GM19468 (cell line): ENCODE results near the gene IMPDH1.

Experiments used
- ATAC-seq: cut with Tn5 transposase; IDR thresholded peaks from one replicate; pipeline ENCODE4 v1.9.1; 2021; ENCODE audit warnings: mild to moderate bottlenecking, moderate library complexity, moderate number of reproducible peaks; ENCODE audit not compliant: unreplicated experiment; ENCODE audit errors: extremely low read depth

IMPDH1 gene

DNA sequence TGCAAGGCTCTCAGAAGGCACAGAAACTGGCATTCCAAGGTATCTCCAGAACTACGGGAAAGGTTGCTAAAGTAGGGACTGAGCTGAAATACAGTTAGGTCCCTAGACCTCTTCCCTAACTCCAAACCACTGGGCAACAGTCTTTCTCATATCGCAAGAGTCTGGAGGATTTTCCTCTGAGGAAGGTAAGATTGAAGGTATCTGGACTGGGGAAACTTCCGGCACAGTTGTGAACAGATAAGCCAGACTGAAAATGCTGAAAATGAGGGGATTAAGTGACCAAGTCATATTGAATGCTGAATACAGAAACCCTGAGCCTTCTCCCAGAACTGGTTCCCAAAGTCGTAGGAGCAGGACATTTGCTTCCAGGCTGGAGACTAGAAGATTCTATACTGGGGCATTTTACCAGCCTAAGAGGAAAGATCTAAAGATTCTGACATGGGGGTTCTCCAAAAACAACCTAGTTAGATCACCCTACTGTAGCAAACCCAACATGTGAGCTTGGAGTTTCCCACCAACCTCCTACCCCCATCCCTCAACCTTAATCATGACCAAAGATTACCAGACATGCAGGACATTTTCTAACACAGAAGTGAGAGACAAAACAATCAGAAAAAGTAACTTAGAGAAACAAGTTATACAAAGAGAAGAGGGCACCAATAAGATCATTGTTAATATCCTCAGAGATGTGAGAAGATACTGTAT, 45.5 kb downstream of the IMPDH1 start:
- ATAC-seq: no peak

DNA sequence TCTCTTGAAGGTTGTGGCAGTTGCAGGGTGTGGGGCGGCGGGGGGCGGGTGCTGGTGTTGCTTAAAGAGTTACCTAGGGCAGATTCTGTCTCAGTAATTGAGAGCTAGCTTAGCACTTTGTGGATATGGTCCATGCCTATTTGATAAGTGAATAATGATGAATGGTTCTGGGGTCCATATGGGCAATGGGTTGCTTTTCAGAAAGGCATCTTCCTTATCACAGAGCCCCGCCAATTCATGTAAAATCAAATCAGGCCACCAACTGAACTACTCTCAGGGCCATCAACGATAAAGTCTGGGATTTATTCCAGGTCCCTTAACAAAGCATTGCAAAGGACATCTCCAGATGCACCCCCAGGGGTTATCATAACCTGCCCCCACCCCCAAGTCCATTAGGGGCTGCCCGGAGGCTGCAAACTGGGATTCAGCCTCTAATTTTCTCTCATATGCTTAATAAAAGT, 46.5 kb downstream of the IMPDH1 start:
- ATAC-seq: no peak

DNA sequence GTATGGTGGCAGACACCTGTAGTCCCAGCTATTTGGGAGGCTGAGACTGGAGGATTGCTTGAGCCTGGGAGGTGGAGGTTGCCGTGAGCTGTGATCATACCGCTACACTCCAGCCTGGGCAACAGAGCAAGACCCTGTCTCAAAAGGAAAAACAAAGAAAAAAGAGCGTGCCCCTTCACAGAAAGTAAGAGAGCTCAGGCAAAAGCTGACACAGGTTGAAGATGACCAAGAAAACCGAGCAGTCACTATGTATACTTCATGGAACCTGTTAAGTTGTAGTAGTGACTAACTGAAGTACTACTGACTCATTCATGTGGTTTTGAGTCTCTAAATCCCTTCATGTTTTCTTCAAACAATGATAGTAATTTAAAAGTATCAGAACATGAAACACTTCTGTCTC, 47.1 kb downstream of the IMPDH1 start:
- ATAC-seq: no peak

DNA sequence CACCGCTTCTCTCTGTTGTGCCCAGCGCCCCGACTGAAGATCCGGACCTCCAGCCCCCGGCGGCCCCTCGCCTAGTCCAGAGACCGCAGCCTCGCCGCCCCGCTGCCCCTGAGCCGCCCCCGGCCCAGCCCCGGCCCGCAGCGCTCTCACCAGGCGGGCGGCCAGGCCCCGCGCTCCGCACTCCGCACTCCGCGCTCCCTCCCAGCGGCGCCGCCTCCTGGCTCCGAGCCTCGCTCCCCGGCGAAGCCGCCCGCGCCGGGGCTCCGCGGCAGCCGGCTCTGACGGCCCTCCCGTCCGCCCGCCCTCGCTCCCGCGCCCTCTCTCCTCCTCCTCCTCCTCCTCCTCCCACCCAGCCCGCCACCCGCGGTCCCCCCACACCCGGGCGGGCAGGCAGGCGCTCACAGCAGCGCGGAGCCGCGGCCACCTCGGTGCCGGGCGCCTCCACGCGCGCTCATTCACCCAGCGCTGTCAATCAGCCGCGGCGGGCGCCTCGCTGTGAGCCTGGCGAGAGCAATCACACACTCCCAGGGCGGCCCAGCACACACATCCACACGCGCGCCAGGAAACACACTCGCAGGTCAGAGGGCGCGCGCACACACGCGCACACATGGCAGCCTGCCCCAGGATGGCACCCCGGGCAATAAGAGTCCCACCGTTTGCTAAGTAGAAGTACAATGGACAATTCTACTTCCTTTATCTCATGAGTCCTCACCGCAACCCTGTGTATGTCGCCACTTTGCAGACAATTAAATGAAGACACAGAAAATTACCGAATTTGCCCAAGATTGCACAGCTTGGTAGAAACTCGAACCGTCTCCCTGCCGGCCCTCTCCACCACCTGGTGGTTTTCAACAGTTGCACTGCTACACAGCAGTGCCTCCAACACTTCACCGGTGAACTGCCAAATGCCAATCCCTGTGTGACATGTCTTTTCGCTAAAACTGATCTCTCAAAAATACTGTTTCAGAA, 48.1 kb downstream of the IMPDH1 start, which contains the start of gene PRRT4:
TSS of gene PRRT4 (minus strand) at position 280 of the 969 bp plus-strand sequence.
- no peak for ATAC-seq

DNA sequence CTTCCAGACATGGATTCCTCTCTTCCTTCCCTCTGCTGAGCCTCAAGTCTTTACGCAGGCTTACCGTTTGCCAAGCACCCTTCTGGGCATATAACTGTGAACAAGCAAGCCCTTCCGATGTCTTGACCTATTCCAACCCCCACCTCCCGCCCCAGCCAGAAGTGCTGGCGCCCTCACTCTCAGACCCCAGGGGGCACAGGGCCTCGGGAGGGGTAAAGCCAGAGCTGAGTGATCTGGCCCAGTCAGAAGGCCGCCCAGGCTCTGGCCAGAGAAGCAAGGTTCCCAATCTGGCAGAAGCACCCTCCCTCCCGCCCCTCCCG, 49.5 kb downstream of the IMPDH1 start:
- ATAC-seq: no peak

DNA sequence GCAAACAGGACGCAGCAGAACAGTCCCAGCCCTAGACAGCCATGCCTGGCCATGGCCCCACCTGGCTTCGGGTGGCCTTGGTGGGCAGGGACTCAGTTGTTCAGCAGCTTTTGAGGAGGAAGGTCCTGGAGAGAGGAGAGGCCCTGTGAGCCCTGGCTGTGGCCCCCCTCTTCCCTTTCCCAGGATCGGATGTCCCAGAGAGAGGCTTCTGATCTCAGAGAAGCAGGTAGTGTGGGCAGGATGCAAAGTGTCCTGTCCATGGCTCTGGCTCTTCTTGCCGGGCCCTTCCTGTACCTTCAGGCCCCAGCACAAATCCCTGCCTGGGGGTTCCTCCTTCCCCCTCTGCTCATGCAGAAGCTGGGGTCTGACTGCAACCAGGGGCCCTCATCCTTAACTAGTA, 49.8 kb downstream of the IMPDH1 start:
- no peak for ATAC-seq

DNA sequence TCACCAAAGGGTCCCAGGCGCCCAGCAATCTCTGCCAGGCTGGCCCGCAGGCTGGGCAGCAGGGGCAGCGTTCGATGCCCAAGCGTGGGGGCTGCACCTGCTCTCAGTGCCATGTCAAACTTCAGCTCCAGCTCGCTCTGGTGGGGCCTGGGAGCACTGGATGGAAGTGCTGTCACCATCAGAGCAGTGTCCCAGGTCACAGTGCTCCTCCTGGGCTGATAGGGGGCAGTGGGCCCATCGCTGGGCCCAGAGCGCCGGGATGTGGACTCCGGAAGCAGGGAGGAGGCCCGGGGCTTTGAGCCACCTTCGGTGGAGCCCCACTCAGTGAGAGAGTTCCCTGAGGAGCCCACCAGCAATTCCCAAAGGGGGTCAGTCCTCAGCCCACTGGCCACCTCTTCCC, 50.4 kb downstream of the IMPDH1 start:
- no peak for ATAC-seq

DNA sequence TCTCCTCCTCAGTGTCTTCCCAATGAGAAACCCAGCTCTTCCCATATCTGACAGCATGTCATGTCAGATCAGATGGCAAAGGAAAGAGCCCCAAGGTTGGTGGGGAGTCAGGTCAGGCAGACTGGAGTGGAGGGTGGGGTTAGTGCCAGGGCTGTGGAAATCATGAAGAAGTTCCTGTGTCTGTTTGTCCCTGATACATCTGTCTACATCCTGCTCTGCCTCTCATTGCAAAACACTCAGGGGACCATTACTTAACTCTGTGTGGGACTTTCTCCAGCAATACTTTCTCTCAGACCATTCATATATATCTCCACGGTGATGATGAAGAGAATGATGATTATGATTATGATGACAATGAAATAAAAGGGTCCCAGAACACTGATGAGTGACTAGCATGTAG, 51.5 kb downstream of the IMPDH1 start:
- ATAC-seq: no peak

DNA sequence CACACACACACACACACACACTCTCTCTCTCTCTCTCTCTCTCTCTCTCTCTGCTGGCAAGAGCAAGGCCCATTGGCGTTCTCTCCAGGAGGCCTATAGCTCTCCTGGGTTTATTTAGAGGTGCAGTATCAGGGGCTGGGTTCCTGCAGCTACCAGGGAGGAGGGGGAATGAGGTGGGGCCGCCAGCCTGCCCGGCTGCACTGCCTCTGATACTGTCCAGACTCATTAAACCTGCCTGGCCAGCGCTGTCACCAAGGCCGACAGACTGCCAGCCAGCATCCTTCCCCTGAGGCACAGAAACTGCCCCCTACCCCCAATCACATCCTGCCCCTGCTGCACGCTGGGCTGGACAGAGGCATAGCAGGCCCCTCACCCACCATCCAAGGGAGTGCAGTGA, 52.6 kb downstream of the IMPDH1 start:
- no peak for ATAC-seq

DNA sequence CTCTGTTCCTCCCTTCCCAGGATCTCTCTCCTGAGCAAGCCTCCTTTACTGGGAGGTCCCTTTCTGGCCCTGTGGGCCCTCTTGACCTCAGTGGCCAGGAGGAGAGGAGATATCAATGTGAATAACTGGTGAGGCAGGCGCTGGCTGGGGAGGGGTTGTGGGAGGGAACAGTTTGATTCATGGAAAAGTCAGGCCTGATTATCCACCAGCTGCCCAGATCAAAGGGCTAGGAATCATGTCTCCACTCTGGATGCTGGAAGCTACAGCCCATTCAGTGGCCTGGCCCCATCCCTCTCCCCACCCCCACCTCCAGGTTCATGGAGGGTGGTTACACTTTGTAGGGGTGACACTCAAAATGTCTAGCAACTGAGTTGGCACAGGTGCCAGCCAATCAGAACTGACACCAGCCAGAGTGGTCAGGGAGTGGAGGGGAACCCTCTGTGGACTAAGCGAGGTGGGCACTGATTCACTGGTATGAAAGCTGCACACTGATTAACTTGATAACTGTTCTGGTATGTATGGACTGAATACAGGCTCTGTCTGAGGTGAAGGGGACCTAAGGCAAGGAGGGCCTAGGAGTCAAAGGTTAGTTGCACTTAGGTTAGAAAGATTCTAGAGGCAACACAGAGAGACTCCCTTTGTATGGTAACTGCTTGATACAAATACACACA, 53.1 kb downstream of the IMPDH1 start:
- no peak for ATAC-seq

DNA sequence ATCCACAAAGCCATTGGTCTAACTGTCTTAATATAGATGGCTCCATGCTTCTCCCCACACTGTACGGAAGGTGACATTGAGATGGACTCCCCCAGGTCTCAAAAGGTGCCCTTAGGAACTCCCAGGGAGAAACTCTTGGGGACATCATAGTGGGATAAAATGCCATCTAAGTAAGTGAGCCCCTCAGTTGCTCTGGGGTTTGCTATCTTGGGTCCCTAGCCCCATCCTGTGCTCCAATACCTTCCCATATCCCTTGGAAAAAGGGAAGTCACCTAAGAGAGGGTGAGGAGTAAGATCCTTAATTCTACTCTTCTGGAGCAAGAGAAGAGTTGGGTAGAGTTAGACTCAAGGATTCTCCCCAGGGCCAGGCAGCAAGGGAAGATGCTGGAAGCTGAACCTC, 56.2 kb downstream of the IMPDH1 start:
- ATAC-seq: no peak

DNA sequence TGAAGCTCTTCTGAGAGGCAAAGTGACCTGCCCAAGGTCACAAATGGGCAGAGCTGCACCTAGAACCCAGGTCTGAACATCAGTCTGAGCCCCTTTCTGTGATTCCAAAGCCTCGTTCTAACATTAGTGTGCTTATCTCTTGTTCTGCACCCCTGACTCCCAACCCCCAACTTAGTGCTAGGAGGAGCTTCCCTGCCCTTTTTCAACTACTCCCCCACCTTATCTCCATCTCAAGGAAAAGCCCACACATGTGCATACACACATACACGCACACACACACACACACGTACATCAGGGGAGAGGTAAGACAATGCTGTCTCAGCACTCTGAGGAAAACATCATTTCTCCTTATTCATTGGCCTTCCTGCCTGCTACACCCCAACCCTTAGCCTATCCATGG, 56.6 kb downstream of the IMPDH1 start:
- no peak for ATAC-seq

DNA sequence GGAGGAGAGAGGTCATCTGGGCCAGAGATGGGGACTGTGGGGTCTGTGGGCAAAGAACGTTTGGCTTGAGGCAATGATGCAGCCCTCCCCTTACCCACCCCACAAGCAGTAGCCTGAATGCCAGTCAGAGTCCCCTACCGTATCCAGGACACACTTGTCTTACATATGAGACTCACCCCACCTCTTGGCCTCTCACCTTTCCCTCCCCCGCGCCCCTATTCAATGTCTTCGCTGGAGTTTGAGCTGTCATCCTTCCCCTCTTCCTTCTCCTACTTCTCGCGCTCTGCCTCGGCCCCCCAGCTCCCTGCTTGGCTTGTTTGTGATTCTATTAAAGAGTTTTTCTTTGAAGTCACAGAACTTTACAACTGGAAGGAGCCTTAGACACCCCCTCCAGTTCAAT, 57.1 kb downstream of the IMPDH1 start:
- no peak for ATAC-seq

DNA sequence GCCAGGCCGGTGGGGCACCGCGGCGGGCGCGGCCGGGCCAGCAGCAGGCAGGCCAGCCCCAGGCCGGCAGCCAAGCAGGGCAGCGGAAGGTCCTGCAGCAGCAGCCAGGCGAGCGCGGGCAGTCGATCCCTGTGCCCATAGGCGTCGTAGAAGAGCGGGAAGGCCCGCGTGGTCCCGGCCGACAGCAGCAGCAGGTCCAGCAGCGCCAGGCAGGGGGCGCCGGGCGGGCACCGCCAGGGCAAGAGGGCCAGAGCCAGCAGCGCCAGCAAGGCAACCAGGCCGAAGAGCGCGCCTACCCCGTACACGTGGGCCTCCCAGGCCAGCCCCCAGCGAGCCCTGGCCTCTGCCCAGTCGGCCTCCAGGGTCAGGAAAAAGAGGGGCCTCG, 57.6 kb downstream of the IMPDH1 start:
- ATAC-seq: no peak

DNA sequence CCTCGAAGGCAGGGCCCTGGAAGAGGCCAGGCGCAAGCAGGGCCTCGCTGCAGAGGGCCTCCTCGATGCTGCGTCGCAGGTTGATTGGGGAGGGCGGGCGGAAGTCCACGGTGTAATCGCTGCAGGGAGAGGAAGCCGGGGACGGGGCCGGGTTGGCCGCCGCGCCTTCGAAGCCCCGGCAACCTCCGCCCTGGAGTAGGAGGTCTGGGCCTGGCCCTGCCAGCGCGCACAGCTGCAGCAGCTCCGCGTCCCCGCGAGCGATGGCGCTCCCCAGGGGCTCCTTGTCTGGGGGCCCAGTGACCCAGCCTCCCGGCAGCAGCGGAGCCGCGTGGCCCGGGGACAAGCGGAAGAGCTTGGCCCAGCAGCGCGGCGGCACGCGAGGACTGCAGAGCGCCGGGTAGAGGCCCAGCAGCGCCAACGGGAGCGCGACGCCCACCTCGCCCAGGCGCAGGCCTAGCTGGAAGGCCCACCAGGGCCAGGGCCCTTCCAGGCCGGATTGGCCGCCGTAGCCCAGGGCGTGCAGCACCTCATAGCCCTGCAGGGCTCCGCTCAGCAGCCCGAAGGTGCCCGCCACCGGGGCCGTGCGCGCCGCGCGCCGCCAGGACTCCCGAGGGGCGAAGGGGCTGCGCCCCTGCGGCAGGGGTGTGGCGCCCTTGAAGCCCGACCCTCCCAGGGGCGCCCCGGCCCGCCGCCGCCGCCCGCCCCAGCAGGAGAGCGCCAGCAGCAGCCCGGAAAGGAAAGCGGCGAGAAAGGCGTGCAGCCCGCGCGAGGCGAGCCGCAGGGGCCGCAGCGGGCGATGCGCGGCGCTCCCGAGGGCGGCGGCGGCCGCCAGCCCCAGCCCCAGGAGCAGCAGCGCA, 58.3 kb downstream of the IMPDH1 start:
- ATAC-seq: no peak

DNA sequence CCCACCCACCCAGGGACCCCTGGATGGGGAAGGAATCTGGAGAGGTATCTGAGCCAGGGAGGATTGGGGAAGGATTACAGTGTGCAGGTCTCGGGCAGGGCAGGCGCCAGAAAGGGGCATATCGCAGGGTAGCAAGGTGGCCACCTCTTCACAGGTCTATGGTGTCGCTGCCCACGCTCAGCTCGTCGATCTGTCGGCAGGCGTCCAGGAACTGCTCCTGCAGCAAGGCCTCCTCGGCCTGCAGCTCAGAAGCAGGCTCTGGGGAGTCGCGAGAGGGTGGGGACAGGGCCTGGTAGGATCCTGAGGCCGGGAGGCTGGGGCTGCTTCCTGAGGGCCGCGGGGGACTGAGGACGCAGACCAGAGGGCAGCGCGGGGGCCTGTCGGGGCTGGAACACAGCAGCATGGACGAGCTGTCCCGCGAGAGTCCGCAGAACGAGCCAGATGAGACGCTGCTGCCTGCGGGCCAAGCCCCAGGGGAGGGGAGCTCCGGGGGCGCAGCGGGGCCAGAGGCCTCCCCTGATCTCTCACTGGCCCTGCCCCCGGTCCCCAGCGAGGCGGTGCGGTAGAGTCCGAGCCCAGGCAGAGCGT, 59.0 kb downstream of the IMPDH1 start:
- no peak for ATAC-seq

DNA sequence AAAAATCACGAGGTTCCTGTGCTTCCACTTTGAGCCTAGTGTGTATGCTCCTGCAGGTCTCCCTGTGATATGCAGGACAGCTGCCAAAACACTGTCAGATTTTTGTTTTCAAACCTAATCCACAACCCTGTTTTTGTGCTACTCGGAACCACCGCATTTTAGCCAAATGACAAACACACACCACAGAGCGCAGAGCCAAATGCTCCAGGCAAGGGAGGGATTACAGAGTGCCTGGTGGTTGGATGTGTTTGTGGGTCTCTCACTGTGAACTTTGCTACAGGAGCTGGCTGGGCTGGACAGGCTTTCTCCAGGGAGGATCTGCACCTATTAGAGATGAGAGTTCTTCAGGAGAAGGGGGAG, 60.3 kb downstream of the IMPDH1 start:
- no peak for ATAC-seq

DNA sequence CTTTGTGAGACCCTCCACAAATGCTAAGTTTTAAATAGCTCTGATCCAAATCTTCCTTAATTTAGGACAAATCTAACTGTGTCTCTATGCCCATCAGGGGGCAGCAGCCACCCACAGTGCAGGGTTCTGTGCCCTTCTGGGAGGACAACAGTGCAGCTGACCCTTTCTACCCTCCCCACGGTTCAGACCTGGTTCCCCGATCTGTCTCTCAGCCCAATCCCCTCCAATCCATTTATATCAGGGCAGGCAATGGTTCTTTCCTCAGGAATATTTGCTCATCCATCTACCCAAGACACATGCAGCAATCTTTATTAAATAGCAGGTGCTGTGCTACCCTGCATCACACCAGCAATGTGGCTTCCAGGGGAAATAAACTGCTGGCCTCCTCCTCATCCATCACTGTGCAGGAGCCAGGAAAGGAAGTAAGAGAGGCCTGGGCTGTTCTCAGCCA, 62.1 kb downstream of the IMPDH1 start:
- ATAC-seq: no peak

DNA sequence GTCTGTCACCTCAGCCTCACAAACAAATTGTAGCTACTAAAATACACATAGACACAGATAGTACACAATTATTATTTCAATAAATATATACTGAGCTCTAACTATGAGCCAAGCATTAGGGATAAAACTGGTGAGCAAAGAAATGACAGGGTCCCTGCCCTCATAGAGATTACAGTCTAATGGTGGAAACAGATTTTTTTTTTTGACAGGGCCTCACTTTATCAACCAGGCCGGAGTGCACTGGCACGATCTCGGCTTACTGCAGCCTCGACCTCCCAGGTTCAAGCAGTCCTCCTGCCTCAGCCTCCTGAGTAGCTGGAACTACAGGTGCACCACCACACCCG, 65.4 kb downstream of the IMPDH1 start:
- ATAC-seq: no peak
